Measurements from ENCODE around the gene CTXND2. TPM values are rescaled to one million over a fixed set of nuclear protein-coding genes. Genes with fewer than 3 reads are reported as not detected.
"Not testable (repeated sequence)": the region's sequence is repeated elsewhere in the genome, so short reads cannot be mapped to it uniquely, and the experiment has no call there.

The CTXND2 gene
- polyA plus RNA-seq, 3 donors, result not detected

DNA sequence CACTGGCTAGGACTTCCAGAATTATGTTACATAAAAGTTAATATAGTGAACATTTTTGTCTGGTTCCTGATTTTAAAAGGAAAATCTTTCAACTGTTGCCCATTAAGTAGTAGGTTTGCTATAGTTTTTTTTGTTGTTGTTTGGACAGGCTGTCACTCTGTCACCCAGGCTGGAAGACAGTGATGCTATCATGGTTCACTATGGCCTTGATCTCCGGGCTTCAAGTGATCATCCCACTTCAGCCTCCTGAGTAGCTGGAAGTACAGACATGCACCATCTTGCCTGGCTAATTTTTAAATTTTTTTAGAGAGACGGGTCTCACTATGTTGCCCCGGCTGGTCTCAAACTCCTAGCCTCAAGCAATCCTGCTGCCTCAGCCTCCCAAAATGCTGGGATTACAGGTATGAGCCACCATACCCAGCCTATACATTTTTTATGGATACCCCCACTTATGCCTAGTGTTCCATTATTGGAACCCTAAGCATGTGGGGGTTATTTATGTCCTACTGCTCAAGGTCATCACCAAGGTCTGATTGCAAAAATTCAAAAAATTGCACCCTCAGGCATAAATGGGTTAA, 6.5 kb downstream of the CTXND2 start:
- no peak overlapping the region for H3K9ac ChIP-seq (ENCODE audit: insufficient read depth, low read length, poor library complexity, severe bottlenecking)
- 96% methylated on average over 3 of the region's 3 CpGs for WGBS (ENCODE audit: insufficient coverage)
- no peaks in the 10 kb centered on the region for H3K4me1 ChIP-seq (ENCODE audit: control insufficient read depth in 1 of 2, insufficient read depth in 2 of 2, low read length in 2 of 2)
- H3K9me3 ChIP-seq (replicated peaks in 1 of 2; ENCODE audit: control insufficient read depth in 1 of 2, insufficient read depth in 1 of 2, low read length in 2 of 2), result no peaks in the 10 kb centered on the region
- no peaks in the 10 kb centered on the region for H3K79me2 ChIP-seq (ENCODE audit: insufficient read depth, low read length)
- no peak overlapping the region for H2AFZ ChIP-seq (ENCODE audit: insufficient read depth, low read depth, low read length, poor library complexity, severe bottlenecking)
- Mint-ChIP-seq H3K4me3 (no peak overlapping the region), H3K4me1 (peaks cover 11% of the 10 kb centered on the region), H3K27me3 (ENCODE audit: low read depth in 3 of 3) (peaks cover 0 to 2% (median 1%) of the 10 kb centered on the region in 3 donors), H3K9me3 (no peaks in the 10 kb centered on the region), H3K27ac (no peak overlapping the region), H3K36me3 (no peaks in the 10 kb centered on the region)
- no peak overlapping the region for H3K27ac ChIP-seq (ENCODE audit: low read depth in 1 of 2, low read length in 2 of 2)
- no peak overlapping the region for H3K4me2 ChIP-seq (replicated peaks; ENCODE audit: extremely low read depth, low read length, poor library complexity, severe bottlenecking)
- no peaks in the 10 kb centered on the region for H4K20me1 ChIP-seq (ENCODE audit: insufficient read depth, low read length)
- H3K27me3 ChIP-seq (ENCODE audit: control insufficient read depth in 2 of 2, insufficient read depth in 2 of 2, low read length in 2 of 2), result no peaks in the 10 kb centered on the region
- DNase-seq, result no peak
- H3K36me3 ChIP-seq (replicated peaks in 1 of 2; ENCODE audit: control insufficient read depth in 1 of 2, insufficient read depth in 2 of 2, low read length in 2 of 2), result no peaks in the 10 kb centered on the region
- no peak overlapping the region for H3K4me3 ChIP-seq (replicated peaks in 1 of 3; ENCODE audit: low read depth in 2 of 3, low read length in 3 of 3)
- TF ChIP-seq, protein P1, sequence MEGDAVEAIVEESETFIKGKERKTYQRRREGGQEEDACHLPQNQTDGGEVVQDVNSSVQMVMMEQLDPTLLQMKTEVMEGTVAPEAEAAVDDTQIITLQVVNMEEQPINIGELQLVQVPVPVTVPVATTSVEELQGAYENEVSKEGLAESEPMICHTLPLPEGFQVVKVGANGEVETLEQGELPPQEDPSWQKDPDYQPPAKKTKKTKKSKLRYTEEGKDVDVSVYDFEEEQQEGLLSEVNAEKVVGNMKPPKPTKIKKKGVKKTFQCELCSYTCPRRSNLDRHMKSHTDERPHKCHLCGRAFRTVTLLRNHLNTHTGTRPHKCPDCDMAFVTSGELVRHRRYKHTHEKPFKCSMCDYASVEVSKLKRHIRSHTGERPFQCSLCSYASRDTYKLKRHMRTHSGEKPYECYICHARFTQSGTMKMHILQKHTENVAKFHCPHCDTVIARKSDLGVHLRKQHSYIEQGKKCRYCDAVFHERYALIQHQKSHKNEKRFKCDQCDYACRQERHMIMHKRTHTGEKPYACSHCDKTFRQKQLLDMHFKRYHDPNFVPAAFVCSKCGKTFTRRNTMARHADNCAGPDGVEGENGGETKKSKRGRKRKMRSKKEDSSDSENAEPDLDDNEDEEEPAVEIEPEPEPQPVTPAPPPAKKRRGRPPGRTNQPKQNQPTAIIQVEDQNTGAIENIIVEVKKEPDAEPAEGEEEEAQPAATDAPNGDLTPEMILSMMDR (IDR thresholded peaks at IDR 0.05), result no peak
- intact Hi-C loops (cut with micrococcal nuclease), result no loop called here

DNA sequence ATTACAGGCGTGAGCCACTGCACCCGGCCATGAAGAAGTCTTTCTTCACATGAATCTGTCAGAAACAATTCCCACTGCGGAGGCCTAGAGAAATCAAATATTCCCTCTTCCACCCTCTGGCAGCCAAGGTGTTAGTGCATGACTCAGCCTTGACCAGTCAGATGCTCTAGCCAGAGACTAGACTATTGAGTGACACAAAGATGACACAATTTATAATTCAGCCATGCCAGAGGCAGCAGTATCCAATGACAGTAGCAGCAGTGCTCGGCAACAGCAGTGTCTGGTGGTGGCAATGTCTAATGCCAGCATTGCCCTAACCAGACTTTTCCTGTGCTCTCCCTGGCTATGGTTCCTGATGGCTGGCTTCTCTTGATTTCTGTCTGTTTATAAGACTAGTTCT, 8.7 kb downstream of the CTXND2 start:
- H3K4me3 ChIP-seq (replicated peaks in 1 of 3; ENCODE audit: low read depth in 2 of 3, low read length in 3 of 3), result no peak overlapping the region
- TF ChIP-seq, protein P1 (IDR thresholded peaks at IDR 0.05), result no peak
- no peaks in the 10 kb centered on the region for H3K36me3 ChIP-seq (replicated peaks in 1 of 2; ENCODE audit: control insufficient read depth in 1 of 2, insufficient read depth in 2 of 2, low read length in 2 of 2)
- no peaks in the 10 kb centered on the region for H3K27me3 ChIP-seq (ENCODE audit: control insufficient read depth in 2 of 2, insufficient read depth in 2 of 2, low read length in 2 of 2)
- peak overlapping the region in 1 of 7 donors; percentile 50 for H3K27ac Mint-ChIP-seq
- H3K36me3 Mint-ChIP-seq, result no peaks in the 10 kb centered on the region
- peaks cover 0 to 7% (median 4%) of the 10 kb centered on the region in 7 donors for H3K9me3 Mint-ChIP-seq
- H3K79me2 ChIP-seq (ENCODE audit: insufficient read depth, low read length), result no peaks in the 10 kb centered on the region
- peaks cover 0 to 1% (median 0%) of the 10 kb centered on the region in 3 donors for H3K27me3 Mint-ChIP-seq (ENCODE audit: low read depth in 3 of 3)
- H3K9me3 ChIP-seq (replicated peaks in 1 of 2; ENCODE audit: control insufficient read depth in 1 of 2, insufficient read depth in 1 of 2, low read length in 2 of 2), result no peaks in the 10 kb centered on the region
- no peak overlapping the region for H2AFZ ChIP-seq (ENCODE audit: insufficient read depth, low read depth, low read length, poor library complexity, severe bottlenecking)
- intact Hi-C loops (cut with micrococcal nuclease), result no loop called here
- no peak overlapping the region for H3K9ac ChIP-seq (ENCODE audit: insufficient read depth, low read length, poor library complexity, severe bottlenecking)
- 100% methylated on average over 4 of the region's 4 CpGs for WGBS (ENCODE audit: insufficient coverage)
- no peaks in the 10 kb centered on the region for H4K20me1 ChIP-seq (ENCODE audit: insufficient read depth, low read length)
- H3K27ac ChIP-seq (ENCODE audit: low read depth in 1 of 2, low read length in 2 of 2), result no peak overlapping the region
- peaks cover 2% of the 10 kb centered on the region for H3K4me1 Mint-ChIP-seq
- no peaks in the 10 kb centered on the region for H3K4me1 ChIP-seq (ENCODE audit: control insufficient read depth in 1 of 2, insufficient read depth in 2 of 2, low read length in 2 of 2)
- DNase-seq, result no peak
- H3K4me3 Mint-ChIP-seq, result no peak overlapping the region
- H3K4me2 ChIP-seq (replicated peaks; ENCODE audit: extremely low read depth, low read length, poor library complexity, severe bottlenecking), result no peak overlapping the region

DNA sequence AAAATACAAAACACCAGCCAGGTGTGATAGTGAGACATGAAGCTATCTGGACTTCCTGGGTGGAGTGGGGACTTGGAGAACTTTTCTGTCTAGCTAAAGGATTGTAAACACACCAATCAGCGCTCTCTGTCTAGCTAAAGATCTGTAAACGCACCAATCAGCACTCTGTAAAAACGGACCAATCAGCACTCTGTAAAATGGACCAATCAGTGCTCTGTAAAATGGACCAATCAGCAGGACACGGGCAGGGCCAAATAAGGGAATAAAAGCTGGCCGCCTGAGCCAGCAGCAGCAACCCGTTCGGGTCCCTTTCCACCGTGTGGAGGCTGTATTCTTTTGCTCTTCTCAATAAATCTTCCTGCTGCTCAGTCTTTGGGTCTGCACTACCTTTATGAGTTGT, 12.9 kb downstream of the CTXND2 start:
- WGBS (ENCODE audit: insufficient coverage), result 100% methylated on average over 8 of the region's 8 CpGs
- H3K4me1 Mint-ChIP-seq; H3K36me3 Mint-ChIP-seq; H3K79me2 ChIP-seq (ENCODE audit: insufficient read depth, low read length); DNase-seq; H3K27ac Mint-ChIP-seq; H4K20me1 ChIP-seq (ENCODE audit: insufficient read depth, low read length); H3K4me1 ChIP-seq (ENCODE audit: control insufficient read depth in 1 of 2, insufficient read depth in 2 of 2, low read length in 2 of 2); H3K9me3 ChIP-seq (replicated peaks in 1 of 2; ENCODE audit: control insufficient read depth in 1 of 2, insufficient read depth in 1 of 2, low read length in 2 of 2); H3K9me3 Mint-ChIP-seq; H3K4me2 ChIP-seq (replicated peaks; ENCODE audit: extremely low read depth, low read length, poor library complexity, severe bottlenecking); H3K9ac ChIP-seq (ENCODE audit: insufficient read depth, low read length, poor library complexity, severe bottlenecking); H2AFZ ChIP-seq (ENCODE audit: insufficient read depth, low read depth, low read length, poor library complexity, severe bottlenecking); intact Hi-C loops (cut with micrococcal nuclease); H3K36me3 ChIP-seq (replicated peaks in 1 of 2; ENCODE audit: control insufficient read depth in 1 of 2, insufficient read depth in 2 of 2, low read length in 2 of 2); H3K27ac ChIP-seq (ENCODE audit: low read depth in 1 of 2, low read length in 2 of 2); H3K4me3 ChIP-seq (replicated peaks in 1 of 3; ENCODE audit: low read depth in 2 of 3, low read length in 3 of 3); H3K27me3 Mint-ChIP-seq (ENCODE audit: low read depth in 3 of 3); H3K4me3 Mint-ChIP-seq; H3K27me3 ChIP-seq (ENCODE audit: control insufficient read depth in 2 of 2, insufficient read depth in 2 of 2, low read length in 2 of 2): not testable (repeated sequence)
